Lower leg skin (tissue), 4 donors: Measurements from ENCODE around the gene ADRB1. TPM values are rescaled to one million over a fixed set of nuclear protein-coding genes. Genes with fewer than 3 reads are reported as not detected.
A peak's percentile ranks its signal among the peaks of the same experiment; 100 is the strongest.

Experiments
- DNase-seq, 2 donors: peaks; one replicate each; pipeline ENCODE4 v3.0.0-alpha.2; 2019; ENCODE audit warnings: low spot score in 2 of 2
- H3K4me3 ChIP-seq: fragments of 200-600 bp; sonication (generic); 2 replicates; pipeline ENCODE4 v1.5.1; 2017; ENCODE audit warnings: mild to moderate bottlenecking, low read depth; ENCODE audit not compliant: poor library complexity, severe bottlenecking
- CTCF ChIP-seq, 3 donors: fragments of 450-650 bp; IDR thresholded peaks; one replicate each; pipeline ENCODE4 v1.5.1; 2016; ENCODE audit warnings: antibody characterized with exemption in 3 of 3, mild to moderate bottlenecking in 3 of 3, moderate library complexity in 2 of 3
- POLR2A ChIP-seq, 2 donors: fragments of 450-650 bp; IDR thresholded peaks; one replicate each; pipeline ENCODE4 v1.6.1; 2016 to 2017; ENCODE audit warnings: antibody characterized with exemption in 2 of 2, mild to moderate bottlenecking in 1 of 2, moderate library complexity in 1 of 2
- WGBS, 2 donors: methylation state at CpG; one replicate each; pipeline ENCODE4 v1.1.5; 2018; 5-methylcytosine and 5-hydroxymethylcytosine counted together
- intact Hi-C: fragments of 100-400 bp; cut with DNase I; formaldehyde crosslinking; loops from one replicate; pipeline ENCODE4 v1.15.0; 2023; ENCODE audit warnings: low total_unique reads
- total RNA-seq, 4 donors: library from RNA; depleted of rRNA; stranded (reverse); fragments of >200 nt; gene quantifications; one replicate each; pipeline ENCODE4 v1.1.0, GENCODE V29; 2016

The ADRB1 gene
- total RNA-seq, 4 donors from 2014 or later: 0.55 to 1.0 (median 0.82) TPM

- intact Hi-C loops: no loop called here
- TF ChIP-seq CTCF (IDR thresholded peaks at IDR 0.05): no peak
- TF ChIP-seq POLR2A (IDR thresholded peaks at IDR 0.05): no peak
- WGBS, 2 donors: 68 to 73% methylated on average over 7 of the region's 7 CpGs
- no peak overlapping the region for H3K4me3 ChIP-seq
- no peak for DNase-seq
Measured at GRCh38 chr10:114022766-114023597, 20.7 kb upstream of the ADRB1 start.

- 69 to 73% methylated on average over 12 of the region's 12 CpGs for WGBS, 2 donors
- intact Hi-C loops: no loop called here
- TF ChIP-seq POLR2A (IDR thresholded peaks at IDR 0.05) (no peak), CTCF (IDR thresholded peaks at IDR 0.05) (no peak)
- no peak overlapping the region for H3K4me3 ChIP-seq
- peak in 1 of 2 donors; percentile 54 for DNase-seq
Measured at GRCh38 chr10:114024876-114025610, 18.6 kb upstream of the ADRB1 start.

DNA sequence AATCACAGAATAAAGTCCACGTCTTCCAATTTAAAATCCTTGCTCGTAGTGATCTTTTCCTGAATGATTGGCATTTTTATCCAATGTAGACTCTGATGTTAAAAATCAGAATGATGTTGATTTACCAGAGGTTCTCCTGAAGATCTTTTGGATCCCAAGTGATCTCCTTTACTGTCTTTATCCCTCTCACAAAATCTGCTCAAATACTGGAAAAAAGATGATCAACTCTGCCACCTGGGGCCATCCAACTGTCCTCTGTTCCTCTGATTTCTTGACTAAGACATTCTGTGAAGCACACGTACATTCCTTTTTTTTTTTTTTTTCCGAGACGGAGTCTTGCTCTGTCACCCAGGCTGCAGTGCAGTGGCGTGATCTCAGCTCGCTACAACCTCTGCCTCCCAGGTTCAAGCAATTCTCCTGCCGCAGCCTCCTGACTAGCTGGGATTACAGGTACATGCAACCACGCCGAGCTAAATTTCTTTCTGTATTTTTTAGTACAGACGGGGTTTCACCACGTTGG lies 18.0 kb upstream of the ADRB1 start:
- no peak for TF ChIP-seq POLR2A (IDR thresholded peaks at IDR 0.05)
- TF ChIP-seq CTCF (IDR thresholded peaks at IDR 0.05): no peak
- H3K4me3 ChIP-seq: no peak overlapping the region
- 86 to 88% methylated on average over 12 of the region's 12 CpGs for WGBS, 2 donors
- no peak for DNase-seq
- intact Hi-C loops: no loop called here

DNA sequence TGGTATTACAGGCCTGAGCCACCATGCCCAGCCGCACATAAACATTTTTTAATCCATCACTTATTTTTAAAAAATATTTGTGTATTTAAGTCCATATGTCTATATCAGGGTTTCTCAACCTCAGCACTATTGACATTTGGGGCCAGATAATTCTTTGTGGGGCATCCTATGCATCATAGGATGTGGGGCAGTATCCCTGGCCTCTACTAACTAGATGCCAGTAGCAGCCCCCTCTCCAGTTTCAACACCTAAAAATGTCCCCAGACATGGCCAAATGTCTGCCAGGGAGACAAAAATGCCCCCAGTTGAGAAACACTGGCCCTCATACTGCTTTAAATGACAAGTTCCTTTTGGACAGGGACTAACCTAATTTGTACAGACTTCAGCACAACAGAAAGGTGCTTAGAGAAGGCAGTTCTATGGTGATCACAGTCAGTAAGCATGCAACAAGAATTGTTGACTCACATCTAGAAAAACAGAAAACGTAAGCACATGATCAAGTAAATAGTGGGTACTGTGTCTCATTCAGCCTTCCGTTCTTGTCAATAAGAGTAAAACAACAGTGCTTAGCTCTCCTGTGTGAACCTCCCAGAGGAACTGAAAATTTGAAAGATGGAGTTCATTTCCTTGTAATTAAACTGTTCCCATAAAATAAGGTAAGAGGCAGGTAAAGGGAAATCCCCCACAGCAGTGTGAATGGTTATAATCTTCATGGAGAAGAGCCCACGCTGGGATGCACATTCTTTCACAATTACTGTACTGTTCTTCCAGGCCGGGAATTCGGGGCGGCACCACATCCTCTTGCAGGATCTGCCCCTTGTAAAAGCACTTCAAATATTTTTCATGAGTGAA lies 17.3 kb upstream of the ADRB1 start:
- TF ChIP-seq POLR2A (IDR thresholded peaks at IDR 0.05): no peak
- intact Hi-C loops: no loop called here
- no peak overlapping the region for H3K4me3 ChIP-seq
- 64 to 70% methylated on average over 7 of the region's 7 CpGs for WGBS, 2 donors
- no peak for DNase-seq

- DNase-seq: no peak
- TF ChIP-seq POLR2A (IDR thresholded peaks at IDR 0.05) (no peak), CTCF (IDR thresholded peaks at IDR 0.05) (no peak)
- no peak overlapping the region for H3K4me3 ChIP-seq
- whole genome bisulfite sequencing, 2 donors: 62 to 63% methylated on average over 2 of the region's 2 CpGs
- intact Hi-C loops: no loop called here
Measured at GRCh38 chr10:114027041-114027394, 16.6 kb upstream of the ADRB1 start.
